ENCODE measurements around the gene PSME3IP1.

DNA sequence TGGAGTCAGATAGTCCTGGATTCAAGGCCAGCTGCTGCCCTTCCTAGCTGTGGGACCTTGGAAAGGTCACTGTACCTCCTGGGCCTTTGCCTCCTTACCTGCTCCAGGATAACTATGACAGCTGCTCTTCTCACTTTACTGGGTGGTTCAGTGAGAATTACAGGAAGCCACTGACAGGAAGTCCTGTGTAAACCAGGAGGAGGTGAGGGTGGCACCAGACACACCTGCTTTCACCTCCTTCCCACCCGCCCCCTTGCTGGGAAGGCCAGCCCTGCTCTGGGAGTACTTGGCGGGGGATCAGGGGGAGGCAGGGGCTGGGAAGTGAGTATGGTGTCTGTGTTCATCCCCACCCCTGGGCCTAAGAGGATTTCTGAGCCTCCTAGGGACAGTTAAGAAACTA, 50.9 kb downstream of the PSME3IP1 start:
- TF ChIP-seq EZH2phosphoT487 (IDR thresholded peaks at IDR 0.05; ENCODE audit: low read depth, severe bottlenecking, unreplicated experiment): no peak
- TF ChIP-seq, protein P1, sequence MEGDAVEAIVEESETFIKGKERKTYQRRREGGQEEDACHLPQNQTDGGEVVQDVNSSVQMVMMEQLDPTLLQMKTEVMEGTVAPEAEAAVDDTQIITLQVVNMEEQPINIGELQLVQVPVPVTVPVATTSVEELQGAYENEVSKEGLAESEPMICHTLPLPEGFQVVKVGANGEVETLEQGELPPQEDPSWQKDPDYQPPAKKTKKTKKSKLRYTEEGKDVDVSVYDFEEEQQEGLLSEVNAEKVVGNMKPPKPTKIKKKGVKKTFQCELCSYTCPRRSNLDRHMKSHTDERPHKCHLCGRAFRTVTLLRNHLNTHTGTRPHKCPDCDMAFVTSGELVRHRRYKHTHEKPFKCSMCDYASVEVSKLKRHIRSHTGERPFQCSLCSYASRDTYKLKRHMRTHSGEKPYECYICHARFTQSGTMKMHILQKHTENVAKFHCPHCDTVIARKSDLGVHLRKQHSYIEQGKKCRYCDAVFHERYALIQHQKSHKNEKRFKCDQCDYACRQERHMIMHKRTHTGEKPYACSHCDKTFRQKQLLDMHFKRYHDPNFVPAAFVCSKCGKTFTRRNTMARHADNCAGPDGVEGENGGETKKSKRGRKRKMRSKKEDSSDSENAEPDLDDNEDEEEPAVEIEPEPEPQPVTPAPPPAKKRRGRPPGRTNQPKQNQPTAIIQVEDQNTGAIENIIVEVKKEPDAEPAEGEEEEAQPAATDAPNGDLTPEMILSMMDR (IDR thresholded peaks at IDR 0.05; ENCODE audit: poor library complexity): no peak
